Stimulated activated CD8-positive, alpha-beta memory T cell treated with anti-CD3 and anti-CD28 coated beads, Interleukin-4, amount 100 ng/mL, for 1 hour (primary cell): ENCODE results near the gene DPYSL3.

Source experiments
- DNase-seq, 2 donors: peaks; one replicate each; pipeline ENCODE4 v3.0.0-alpha.2; 2020; ENCODE audit warnings: low read depth in 2 of 2, low spot score in 1 of 2

The DPYSL3 gene

DNA sequence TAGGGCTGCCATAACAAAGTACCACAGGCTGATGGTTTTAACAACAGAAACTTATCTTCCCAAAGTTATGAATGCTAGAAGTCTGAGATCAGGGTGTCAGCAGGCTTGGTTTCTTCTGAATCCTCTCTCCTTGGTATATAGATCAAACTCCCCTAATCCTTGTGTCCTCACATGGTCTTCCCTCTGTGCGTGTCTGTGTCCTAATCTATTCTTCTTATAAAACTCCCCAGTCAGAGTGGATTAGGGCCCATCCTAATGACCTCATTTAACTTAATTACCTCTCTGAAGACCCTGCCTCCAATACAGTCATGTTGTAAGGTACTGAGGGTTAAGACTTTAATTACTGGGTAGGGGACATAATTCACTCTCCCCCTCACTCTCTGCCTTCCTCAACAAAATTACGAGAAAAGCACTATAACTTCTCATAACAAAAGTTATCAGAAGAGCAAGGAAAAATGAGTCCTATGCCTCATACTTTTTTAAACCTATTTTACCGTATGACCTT, 68.6 kb downstream of the DPYSL3 start:
- no peak for DNase-seq

GRCh38 chr5:147439254-147439653, 70.6 kb downstream of the DPYSL3 start:
- DNase-seq, result no peak

- no peak for DNase-seq
Measured at GRCh38 chr5:147437161-147437596, 72.7 kb downstream of the DPYSL3 start.

- no peak for DNase-seq
Measured at GRCh38 chr5:147436596-147436995, 73.3 kb downstream of the DPYSL3 start.

DNA sequence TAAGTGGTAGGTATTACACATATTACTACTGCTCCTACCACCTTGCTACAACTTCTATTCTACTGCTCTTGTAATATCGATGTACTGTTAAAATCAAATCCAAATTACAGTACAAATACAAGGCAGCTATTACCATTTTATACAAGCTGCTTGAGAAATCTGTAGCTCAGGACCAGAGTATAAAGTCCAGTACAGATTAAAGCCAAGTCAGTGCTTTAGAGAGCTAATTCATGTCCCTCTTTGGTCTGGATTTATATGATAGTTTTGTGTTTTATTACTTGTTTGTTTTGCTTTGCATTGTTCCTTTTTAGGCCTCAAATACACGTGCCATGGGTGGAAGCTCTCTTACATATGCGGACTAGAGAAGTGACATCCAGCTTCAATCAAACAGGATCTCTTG, 75.8 kb downstream of the DPYSL3 start:
- DNase-seq, result no peak

GRCh38 chr5:147432323-147432722, 77.5 kb downstream of the DPYSL3 start:
- DNase-seq, result no peak

DNA sequence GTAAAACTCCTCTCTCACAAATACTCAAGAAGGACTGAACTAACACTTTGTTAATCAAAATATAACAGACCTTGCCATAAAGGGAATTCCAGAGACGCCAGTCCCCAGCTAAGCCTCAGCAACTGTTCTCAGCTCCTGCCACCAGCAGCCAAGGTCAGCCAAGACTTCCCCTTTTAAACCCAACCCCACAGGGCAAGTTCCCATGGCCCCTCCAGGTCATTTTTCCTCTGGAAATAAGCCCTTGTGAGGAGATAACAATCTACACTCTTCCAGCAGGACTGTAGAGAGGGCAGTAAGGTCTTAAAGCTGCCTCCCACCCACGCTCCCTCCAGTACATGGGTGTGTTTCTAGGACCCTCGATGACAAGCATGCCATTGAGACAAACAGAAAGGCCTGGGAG, 78.3 kb downstream of the DPYSL3 start:
- DNase-seq, result no peak

DNA sequence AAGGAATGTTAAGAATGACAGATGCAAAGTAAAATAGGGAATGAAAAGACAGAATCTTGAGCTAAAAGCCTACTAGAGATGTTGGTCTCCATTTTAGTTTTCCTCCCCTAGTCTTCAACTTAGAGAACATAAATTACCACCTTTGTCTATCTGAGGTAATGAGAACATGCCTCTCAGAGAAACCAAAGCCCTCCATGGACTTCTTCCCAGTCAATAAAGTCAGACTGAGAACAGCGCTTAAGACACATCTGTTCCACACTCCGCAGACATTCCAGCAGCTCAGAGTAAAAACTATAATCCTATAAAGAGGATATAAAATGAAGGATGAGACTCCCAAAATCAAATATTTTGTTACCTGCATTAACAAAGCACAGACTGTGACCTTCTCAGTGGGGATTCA, 79.2 kb downstream of the DPYSL3 start:
- no peak for DNase-seq

GRCh38 chr5:147427521-147428401, 82.1 kb downstream of the DPYSL3 start:
- no peak for DNase-seq

DNA sequence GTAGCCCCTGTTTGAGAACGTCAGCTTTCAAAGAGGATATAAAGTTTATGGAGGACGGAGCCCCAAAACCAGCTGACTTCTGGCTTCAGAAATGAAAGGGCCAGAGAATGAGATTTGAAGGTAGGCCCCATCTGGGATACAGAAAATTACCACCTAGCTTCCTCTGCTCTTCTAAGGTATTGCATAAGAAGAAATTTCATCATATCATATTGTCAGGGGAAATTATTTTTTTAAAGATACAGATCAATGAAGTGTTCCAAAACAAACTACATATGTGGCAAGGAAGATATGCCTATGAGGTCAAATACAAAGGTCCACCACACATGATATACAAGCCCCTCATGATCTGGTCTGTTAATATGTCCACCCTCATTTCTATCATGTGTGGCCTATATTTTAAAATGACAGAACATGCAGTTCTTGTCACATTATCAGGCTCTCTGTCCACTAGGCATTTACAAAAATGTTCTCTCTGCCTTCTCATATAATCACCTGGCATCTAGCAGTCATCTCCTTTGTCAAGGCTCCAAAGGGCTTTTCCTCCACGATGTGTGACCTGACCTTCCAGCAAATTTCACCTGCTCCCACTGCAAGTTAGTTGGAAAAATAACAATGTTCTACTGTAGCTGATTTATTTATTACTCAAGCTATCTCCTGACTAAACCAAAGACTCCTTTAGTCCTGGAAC, 83.1 kb downstream of the DPYSL3 start:
- no peak for DNase-seq

DNA sequence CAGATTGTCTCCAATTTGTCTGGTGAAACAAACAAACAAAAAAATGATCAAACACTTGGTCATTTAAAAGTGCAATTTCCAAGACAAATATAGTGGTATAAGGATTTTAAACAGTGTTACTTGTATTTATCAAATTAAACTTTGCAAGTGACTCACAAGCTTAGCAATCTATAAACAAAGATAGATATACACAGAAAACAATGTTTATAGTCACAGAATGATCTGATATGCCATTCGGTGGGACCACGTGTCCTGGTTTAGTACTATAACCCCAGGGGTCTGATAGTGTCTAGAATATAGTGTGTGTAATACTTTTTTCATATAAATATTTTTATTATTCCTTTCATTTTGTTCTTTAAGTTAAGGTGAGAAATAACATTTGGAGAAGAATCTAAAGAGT, 91.3 kb downstream of the DPYSL3 start:
- DNase-seq, result no peak

DNA sequence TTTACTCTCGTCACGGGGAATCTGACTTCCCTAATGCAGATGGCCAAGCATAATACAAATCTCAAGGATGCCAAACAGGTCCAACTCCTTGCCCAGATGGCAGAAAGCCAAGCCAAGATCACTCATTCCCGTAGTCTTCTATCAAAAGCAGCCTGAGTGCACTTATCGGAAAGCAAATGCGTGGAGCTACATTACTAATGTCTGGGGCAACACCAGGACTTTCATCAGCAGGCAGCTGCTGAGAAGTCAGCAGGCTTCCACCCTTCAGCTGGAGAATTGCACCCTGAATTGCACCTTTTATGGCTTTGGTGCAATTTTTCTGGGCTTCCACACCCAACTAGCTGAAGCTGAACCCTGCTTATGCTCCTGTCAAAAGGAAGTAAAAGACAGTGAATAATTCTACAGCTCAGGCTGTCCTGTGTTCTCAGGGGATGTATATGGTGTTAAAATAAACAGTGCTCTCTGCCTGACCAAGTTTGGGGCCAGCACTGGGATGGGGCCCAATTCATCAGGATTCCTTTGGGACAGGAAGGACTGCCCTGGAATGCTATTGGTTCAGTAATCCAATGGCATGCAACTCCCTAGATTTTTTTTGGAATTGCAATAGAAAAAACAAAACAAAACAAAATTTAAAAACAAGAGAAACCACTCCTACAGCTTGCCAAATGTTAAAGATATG, 92.6 kb downstream of the DPYSL3 start:
- no peak for DNase-seq

- DNase-seq, result no peak
Measured at GRCh38 chr5:147415651-147416050, 94.2 kb downstream of the DPYSL3 start.

- no peak for DNase-seq
Measured at GRCh38 chr5:147413266-147413665, 96.6 kb downstream of the DPYSL3 start.

- DNase-seq, result no peak
Measured at GRCh38 chr5:147412561-147412960, 97.3 kb downstream of the DPYSL3 start.

DNA sequence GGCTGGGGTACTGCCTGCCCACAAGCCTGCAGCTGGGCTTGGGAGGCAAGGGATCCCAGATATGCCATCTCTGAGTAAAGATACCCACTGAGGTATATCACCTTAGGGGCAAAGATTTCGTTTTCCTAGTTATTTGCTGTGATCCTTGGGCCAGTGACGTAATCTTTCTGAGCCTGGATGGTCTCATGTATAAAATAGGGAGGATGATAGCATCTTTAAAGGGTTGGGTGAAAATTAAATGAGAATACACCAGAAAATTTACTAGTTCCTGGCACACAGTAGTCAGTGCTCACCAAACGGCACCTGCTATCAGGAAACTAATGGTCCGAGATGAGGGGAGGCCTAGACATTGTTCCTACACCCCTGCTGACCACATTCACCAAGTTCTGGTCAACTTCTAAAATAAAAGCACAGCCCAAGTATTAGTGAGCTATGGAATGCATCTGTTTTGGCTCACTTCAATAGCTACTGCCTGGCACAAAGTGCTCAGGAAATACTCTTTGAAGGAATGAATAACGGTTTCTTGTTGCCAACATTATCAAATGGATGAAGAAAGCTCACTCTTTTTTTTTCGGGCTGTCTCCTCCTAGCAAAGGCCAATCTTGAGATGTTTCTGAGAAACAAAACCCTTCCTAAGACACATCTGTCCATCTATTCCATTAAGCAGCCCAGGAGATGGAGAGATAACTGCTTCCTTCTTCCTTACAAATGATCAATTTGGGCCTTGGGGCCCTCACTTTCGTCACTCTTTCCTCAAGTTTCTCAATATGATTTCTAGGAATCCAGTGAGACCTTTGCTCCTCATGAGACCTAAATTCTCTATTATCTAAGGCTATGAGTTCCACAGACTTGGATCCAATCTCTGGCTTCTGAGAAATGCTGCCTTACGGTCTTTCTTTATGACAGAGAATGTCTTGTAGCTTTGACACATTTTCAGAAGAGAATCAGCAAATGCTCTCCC, 98.2 kb downstream of the DPYSL3 start:
- DNase-seq, result no peak

GRCh38 chr5:147410496-147411358, 99.1 kb downstream of the DPYSL3 start:
- DNase-seq, result no peak

DNA sequence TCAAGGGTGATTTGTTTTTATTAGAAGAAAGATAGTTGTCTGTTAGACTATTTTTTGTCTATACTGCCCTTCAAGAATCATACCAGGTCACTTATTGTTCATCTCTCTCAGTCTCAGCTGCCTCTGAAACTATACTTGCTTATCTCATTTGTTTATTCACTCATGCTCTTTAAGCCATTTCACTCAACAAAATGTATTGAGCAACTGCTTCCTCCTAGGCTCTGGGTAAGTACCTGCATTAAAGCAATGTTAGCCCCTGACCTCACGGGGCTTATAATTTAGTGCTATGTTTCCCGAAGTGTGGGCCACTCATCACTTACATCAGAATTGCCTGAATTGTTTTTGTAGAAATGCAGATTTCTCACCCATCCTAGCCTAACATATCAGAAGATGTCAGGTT, 100.9 kb downstream of the DPYSL3 start:
- DNase-seq, result no peak

- no peak for DNase-seq
Measured at GRCh38 chr5:147407094-147407681, 102.7 kb downstream of the DPYSL3 start.
